GM18858 (cell line): ENCODE data around the gene TNFSF15.

ENCODE experiments used
- ATAC-seq: cut with Tn5 transposase; IDR thresholded peaks from one replicate; pipeline ENCODE4 v1.9.1; 2021; ENCODE audit not compliant: unreplicated experiment

The TNFSF15 gene

GRCh38 chr9:114805670-114806525, at the start of gene TNFSF15:
TNFSF15 (minus strand) TSS chr9:114806039; CDS start chr9:114806012, 27 bp downstream.
- ATAC-seq = peak; percentile 91

- no peak for ATAC-seq
Observed at GRCh38 chr9:114855488-114855887, 49.6 kb upstream of the TNFSF15 start.

- no peak for ATAC-seq
Observed at GRCh38 chr9:114854736-114855355, 49.0 kb upstream of the TNFSF15 start.

- no peak for ATAC-seq
Observed at GRCh38 chr9:114853071-114853855, 47.4 kb upstream of the TNFSF15 start.

GRCh38 chr9:114852050-114852594, 46.3 kb upstream of the TNFSF15 start:
- no peak for ATAC-seq

GRCh38 chr9:114851306-114851705, 45.5 kb upstream of the TNFSF15 start:
- ATAC-seq = no peak

GRCh38 chr9:114850871-114851270, 45.0 kb upstream of the TNFSF15 start:
- ATAC-seq = no peak

- ATAC-seq = no peak
Observed at GRCh38 chr9:114849450-114849849, 43.6 kb upstream of the TNFSF15 start.

- ATAC-seq = no peak
Observed at GRCh38 chr9:114847492-114848417, 41.9 kb upstream of the TNFSF15 start.

GRCh38 chr9:114845373-114845772, 39.5 kb upstream of the TNFSF15 start:
- ATAC-seq = no peak

GRCh38 chr9:114844766-114845165, 38.9 kb upstream of the TNFSF15 start:
- ATAC-seq = no peak

GRCh38 chr9:114837923-114838322, 32.1 kb upstream of the TNFSF15 start:
- ATAC-seq = no peak

- no peak for ATAC-seq
Observed at GRCh38 chr9:114836769-114837168, 30.9 kb upstream of the TNFSF15 start.

GRCh38 chr9:114834386-114834785, 28.5 kb upstream of the TNFSF15 start:
- no peak for ATAC-seq

- no peak for ATAC-seq
Observed at GRCh38 chr9:114830546-114830945, 24.7 kb upstream of the TNFSF15 start.

- ATAC-seq = no peak
Observed at GRCh38 chr9:114829574-114830440, 24.0 kb upstream of the TNFSF15 start.

GRCh38 chr9:114828303-114828650, 22.4 kb upstream of the TNFSF15 start:
- no peak for ATAC-seq

GRCh38 chr9:114827641-114828302, 21.9 kb upstream of the TNFSF15 start:
- ATAC-seq = no peak

- ATAC-seq = no peak
Observed at GRCh38 chr9:114826431-114826830, 20.6 kb upstream of the TNFSF15 start.
